KG1 (cell line): ENCODE results near the gene CCDC170.

Experiments used
- DNase-seq: peaks from one replicate; lab custom pipeline; 2025; lab: John Stamatoyannopoulos, UW

The CCDC170 gene

GRCh38 chr6:151618717-151619116, 124.9 kb downstream of the CCDC170 start:
- DNase-seq = no peak

- DNase-seq = no peak
Measured at GRCh38 chr6:151620179-151620578, 126.4 kb downstream of the CCDC170 start.

GRCh38 chr6:151624071-151624470, 130.3 kb downstream of the CCDC170 start:
- no peak for DNase-seq

GRCh38 chr6:151624481-151624880, 130.7 kb downstream of the CCDC170 start:
- no peak for DNase-seq

- DNase-seq = no peak
Measured at GRCh38 chr6:151624900-151625536, 131.2 kb downstream of the CCDC170 start.

- no peak for DNase-seq
Measured at GRCh38 chr6:151627689-151628444, 134.1 kb downstream of the CCDC170 start.

GRCh38 chr6:151629791-151630190, 136.0 kb downstream of the CCDC170 start:
- DNase-seq = no peak

GRCh38 chr6:151630387-151630786, 136.6 kb downstream of the CCDC170 start:
- DNase-seq = no peak

- DNase-seq = no peak
Measured at GRCh38 chr6:151630991-151631655, 137.3 kb downstream of the CCDC170 start.

GRCh38 chr6:151632415-151632987, 138.7 kb downstream of the CCDC170 start:
- DNase-seq = no peak

GRCh38 chr6:151633526-151634335, 139.9 kb downstream of the CCDC170 start:
- DNase-seq = no peak

GRCh38 chr6:151634336-151634720, 140.5 kb downstream of the CCDC170 start:
- no peak for DNase-seq

GRCh38 chr6:151635741-151636140, 141.9 kb downstream of the CCDC170 start:
- no peak for DNase-seq

- no peak for DNase-seq
Measured at GRCh38 chr6:151637814-151638213, 144.0 kb downstream of the CCDC170 start.

- DNase-seq = no peak
Measured at GRCh38 chr6:151639750-151640149, 145.9 kb downstream of the CCDC170 start.

GRCh38 chr6:151641028-151641427, 147.2 kb downstream of the CCDC170 start:
- no peak for DNase-seq

- DNase-seq = no peak
Measured at GRCh38 chr6:151647976-151648639, 154.3 kb downstream of the CCDC170 start.

GRCh38 chr6:151649835-151650234, 156.0 kb downstream of the CCDC170 start:
- DNase-seq = no peak

GRCh38 chr6:151651639-151652038, 157.8 kb downstream of the CCDC170 start:
- no peak for DNase-seq

GRCh38 chr6:151652325-151652724, 158.5 kb downstream of the CCDC170 start:
- no peak for DNase-seq

- no peak for DNase-seq
Measured at GRCh38 chr6:151655099-151655498, 161.3 kb downstream of the CCDC170 start.
